Activated CD4-positive, CD25-positive, alpha-beta regulatory T cell treated with anti-CD3 and anti-CD28 coated beads, Interleukin-2, amount 50 U/mL, for 16 hours (primary cell): ENCODE data around the gene RNF223.

Experiments
- DNase-seq: peaks from one replicate; pipeline ENCODE4 v3.0.0-alpha.2; 2020; ENCODE audit warnings: low read depth, low spot score

Gene RNF223

DNA sequence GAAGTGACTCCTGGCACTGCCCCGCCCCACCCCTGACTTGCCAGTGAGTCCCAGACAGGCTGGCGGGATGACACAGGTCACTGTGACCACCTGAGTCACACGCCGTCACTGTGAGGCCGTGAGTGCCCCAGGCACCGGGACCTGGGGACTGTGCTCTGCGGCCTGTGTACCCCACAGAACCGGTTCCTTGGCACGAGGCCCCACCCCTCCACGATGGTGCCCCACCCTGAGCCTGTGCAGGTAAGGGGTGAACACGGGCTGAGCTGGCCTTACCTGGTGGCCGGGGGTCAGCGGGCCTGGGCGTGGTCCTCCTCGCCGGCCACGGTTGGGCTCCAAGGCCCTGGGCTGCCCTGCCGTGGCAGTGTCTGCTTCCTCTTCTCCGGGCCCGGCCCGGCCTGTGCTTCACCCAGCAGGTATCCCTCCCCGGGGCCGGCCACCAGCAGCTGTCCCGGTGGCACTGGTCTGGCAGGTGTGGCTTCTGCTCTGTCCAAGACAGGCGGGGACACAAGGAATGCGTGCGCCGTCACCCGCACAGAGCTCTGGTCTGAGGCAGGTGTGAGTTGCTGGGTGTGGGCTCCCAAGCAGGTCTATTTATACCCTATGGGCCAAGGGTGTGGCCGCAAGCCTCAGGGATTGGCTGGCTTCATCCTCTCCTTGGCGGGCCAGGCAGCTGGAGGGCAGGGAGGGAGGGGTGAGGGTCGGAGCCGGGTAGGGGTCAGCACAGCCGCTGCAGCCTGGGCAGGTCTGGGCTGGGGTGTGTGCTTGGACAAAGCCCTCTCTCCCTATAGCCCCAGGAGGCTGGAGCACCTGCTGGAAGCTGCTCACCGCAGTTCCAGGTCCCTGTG lies at the start of gene RNF223:
TSS of gene RNF223 (minus strand) at position 564 of the 845 bp plus-strand sequence. CDS start 1,740 bp downstream, outside the sequence.
- DNase-seq, result no peak

DNA sequence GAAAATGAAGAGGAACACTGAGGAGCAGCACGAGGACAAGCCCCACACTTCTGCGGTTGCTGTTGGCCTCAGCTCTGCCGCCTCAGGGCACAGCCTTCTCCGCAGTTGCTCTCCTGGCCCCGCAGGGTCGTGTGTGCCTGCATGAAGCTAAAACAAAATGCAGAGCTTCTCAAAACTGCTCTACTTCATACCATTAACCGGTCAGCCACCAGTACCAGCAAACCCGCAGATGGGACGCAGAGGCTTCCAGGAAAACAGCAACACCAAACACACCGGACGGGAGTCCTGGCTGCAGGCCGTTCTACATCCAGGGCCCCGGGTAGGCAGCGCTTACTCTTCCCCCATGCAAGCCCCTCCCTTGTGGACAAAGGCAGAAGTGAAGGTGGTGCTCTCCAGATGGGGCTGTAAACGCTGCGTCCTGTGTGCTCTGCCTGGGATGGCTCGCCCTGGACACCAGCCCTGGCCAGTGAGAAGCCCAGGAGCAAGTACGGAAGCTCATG lies 48.9 kb upstream of the RNF223 start:
- no peak for DNase-seq

DNA sequence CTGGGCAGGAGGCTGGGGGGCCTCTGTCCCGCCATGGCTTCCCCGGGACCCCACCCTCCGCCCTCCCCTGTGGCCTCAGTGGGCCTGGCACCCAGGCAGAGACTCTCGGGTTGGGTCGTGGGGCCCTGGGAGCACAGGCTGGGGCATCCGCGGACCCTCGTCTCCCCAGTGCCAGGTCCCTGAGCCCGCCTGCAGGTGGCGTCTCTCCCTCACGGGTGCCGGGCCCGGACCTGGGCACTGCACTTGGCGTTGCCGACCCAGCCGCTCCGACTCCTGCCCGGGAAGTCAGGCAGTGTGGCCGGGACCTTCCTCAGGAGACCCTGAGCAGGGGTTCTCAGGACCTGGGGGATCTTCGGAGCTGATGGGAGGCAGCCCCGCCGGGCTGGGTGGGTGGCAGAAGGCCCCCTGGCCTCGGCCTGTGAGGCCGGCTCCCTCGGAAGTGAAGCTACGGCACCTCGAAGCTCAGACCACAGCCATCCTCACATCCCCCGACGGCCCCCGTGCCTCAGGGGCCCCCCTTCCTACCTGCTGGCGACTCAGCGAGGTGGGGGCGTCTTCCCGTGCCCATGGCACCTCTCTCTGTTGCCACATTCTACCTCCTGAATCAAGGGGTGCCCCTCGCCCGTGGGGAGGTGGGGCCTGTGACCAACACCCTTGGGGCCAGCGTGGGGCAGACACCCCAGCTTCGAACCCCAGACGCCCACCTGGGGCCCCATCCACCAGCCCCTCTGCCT lies 48.1 kb upstream of the RNF223 start:
- peak; percentile 63 for DNase-seq

DNA sequence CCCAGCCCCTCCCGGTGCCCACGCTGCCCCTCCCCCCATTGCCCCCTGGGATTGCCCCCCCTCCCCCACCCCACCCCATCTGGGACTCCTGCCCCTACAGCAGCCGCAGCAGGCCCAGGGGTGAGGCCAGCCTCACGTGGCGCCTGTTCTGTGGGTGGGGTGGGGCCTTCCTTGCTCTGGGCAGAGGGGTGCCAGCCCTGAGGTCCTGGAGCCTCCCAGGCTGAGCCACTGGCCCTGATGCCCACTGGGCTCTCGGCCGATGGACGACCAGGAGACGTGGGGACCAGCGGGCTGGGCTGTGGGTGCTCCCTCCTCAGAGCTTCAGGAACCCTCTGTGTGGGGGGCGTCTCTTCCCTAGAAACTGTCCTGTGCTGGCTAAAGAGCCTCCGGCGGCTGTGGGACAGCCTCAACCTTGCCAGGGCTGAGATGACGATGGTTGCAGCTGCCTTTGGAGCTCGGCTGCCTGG lies 47.5 kb upstream of the RNF223 start:
- DNase-seq, result no peak

DNA sequence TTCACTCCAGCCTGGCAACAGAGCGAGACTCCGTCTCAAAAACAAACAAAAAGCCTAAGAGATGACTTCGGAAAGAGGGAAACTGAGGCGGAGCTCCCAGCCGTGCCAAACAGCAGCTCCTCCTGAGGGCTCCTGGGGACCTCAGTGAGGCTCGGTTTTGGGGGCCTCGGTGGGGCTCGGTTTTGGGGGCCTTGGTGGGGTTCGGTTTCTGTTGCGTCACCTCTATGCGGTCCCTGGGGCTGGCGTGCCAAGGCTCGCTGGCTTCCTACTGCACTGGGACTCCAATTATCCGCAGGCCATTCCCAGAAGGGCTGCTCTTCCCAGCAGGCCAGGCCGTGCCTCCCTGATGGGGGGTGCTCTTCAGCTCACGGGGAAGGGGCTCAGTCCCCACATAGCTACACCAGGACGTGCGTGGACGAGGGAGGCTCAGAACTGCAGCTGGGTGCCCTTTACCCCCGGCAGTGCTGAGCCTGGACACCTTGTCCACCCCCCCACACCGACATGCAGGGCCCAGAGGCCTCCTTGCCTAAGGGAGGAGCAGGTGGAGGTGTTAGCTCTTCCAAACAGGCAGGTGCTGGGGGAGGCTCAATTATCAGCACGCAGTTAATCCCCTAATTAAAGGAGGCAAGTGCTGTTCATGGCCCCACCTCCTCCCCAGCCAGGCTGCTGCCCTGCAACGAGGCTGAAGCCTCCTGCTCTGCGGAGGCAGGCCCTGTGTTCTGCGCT lies 46.9 kb upstream of the RNF223 start:
- DNase-seq, result no peak

DNA sequence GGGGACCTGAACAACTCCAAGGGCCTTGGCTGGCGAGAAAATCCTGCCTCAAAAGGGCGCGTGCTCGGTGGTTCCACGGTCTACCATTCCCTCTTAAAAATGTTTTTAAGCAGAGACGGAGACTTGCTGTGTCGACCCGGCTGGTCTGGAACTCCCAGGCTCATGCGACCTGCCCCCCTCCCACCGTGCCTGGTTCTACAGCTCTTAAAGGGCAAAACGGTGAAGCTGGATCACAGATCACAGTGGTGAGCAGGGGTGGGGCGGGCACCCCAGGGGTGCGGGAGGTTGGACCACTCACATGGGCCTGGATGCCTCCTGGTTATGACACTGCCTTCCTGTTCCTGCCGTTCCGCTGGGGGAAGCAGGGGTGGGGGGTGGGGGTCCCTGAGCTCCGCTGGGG lies 46.0 kb upstream of the RNF223 start:
- no peak for DNase-seq

DNA sequence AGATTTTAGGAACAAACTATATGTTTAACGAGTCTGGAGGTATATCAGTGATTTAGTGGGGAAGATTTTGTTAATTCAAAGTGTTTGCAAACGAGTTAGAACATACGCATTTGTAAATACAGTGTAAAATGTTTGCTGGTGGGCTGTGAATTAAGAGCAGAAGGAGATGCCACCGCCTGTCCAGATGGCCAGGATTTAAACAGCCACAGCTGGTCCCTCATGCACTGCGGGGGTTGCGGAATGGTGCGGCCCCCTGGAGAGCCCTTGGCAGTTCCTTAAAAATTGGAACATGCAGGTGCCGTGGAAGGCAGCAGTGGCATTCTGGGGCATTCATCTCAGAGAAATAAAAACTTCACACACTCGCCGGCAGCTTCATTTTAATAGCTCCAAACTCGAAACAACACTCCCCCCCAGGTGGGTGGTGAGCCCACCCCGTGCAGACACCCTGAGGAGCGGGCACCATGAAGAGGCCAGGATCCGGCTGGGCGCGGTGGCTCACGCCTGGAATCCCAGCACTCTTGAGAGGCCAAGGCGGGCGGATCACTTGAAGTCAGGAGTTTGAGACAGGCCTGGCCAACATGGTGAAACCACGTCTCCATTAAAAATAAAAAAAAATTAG lies 45.3 kb upstream of the RNF223 start:
- no peak for DNase-seq

DNA sequence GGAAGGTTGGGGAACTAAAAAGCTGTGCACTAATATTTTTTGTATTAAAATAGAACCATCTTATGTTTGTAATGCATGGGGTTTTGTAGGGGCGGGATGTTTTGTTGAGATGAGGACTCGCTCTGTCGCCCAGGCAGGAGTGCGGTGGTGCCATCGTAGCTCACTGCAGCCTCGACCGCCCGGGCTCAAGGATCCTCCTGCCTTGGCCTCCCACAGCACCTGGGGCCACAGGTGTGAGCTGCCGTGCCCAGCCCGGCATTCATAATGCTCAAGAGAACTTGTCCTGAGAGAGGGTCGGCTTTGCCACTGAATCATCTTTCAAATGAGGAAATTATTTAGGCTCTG lies 44.7 kb upstream of the RNF223 start:
- no peak for DNase-seq

DNA sequence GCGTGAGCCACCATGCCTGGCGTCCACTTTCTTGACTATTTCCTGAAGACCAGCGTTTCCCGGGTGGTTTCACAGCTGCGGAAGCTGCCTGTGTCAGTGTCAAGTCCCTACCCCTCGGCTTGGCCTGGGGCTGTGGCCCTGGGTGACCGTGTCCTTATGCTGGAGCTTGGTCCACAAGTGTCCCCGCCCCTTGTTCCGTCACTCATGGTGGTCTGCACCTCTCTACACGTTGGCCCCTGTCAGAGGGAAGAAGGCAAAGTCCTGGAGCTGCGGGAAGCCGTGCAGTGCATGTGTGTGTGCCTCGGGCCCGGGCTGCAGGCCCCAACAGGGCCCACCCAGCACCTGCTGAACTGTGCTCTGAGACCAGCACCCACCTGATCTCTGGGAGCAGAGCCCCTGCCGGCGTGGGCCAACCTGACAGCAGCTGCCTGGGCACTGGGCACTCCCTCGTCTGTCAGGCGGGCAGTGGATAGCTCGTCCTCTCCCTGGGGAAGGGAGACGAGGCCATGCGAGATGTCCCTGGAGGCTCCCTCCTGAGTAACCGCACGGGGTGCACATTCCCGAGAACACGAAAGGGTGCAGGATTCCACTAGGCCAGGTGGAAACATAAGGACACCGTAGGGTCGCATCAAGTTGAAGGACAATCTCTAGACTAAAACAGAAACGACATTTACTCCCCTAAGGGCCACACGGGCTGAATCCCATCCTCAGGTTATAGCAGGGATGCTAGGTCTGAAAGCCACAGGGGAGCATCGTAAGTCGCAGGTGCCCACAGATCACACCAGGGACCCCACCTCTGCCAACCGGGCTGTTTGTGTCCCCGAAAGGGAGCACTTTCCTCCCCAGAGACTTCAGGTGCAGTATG lies 44.1 kb upstream of the RNF223 start:
- DNase-seq, result no peak

DNA sequence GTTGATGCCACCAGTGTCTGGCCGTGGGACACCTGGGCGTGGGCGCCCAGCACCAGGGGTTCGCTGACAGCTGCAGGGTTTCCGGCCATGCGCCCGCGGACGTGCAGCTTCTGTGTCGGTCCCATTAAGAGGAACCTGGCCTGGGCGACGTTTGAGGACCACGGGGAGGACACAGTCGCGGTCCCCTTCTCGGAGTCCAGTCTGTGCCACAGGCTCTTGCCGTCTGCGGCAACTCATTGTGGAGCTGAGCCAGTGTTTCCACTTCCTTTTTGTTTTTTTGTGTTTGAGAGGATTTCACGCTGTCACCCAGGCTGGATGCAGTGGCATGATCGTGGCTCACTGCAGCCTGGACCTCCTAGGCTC lies 43.3 kb upstream of the RNF223 start:
- DNase-seq, result no peak

DNA sequence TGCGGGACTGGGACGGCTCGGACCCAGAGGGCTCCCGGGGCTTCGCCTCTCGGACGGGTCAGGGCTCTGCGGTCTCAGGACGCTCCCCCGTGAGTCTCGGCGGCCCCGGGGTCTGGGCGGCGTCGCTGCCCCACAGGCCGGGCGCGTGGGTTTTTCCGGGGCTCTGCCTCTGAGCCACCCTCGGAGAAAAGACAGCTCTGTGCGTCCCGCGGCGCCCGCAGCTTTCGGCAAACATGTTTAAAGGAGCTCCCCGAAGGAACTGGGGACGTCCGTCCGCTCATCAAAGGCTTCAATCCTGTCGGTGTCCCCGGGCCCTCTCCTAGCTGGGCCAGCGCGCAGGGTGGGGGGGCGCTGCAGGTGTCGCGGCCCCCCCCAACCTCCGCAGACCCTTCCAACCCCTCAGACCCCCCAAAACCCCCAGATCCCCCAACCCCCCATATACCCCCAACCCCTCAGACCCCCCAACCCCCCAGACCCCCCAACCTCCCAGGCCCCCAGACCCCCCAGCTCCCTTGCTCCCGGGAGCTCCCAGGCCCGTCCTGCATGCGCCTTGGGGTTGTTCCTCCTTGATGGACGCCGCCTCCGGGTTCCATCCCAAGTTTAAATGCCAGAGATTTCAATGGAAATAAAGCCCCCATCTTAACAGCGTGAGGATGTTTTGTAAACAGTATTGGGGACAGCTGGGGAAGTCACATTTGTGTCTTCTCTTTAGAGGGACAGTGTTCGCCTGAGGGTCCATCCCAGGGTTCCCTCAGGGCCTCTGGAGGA lies 42.8 kb upstream of the RNF223 start:
- DNase-seq, result no peak

DNA sequence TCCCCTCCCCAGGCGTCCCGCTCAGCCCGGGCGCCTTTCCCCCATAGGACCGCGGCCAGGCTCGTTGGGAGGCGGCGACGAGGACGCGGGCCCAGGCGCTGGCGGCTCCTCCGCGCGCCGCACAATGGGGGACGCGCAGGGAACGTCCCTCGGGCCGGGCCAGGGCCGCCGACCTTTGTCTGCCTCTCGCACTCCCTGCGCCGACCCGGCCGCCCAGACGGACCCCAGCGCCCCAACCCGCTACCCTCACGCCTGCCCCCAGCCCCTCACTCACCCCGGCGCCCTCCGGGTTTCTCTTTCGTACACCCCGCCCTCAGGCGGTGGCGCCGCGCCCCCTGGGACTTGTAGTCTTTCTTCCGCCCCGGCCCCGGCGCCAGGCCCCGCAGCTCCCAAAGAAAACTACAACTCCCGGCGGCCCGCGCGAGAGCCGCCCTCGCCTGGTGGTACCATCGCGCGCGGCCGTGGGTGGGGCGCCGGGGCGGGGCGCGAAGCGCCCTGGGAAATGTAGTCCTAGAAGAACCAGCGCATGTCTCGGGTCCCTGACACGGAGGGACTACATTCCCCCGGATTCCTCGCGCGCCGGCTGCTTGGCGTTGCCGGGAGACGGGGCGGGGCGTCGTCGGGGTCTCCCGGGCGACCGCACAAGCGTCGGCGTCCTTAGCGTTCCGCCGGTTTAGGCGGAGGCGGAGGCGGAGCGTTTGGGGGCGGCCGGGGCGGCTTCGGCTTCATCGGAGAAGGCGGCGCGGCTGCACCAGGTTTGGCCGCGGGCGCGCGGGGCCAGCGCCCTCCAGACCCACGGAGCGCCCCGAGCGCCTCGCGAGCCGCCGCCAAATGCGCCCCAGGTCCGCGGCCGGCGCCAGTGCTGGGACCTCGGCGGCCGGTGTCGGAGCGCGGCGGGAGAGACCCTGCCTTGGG lies 41.9 kb upstream of the RNF223 start, which contains the start of gene C1orf159:
TSS of gene C1orf159 (minus strand) at position 304 of the 915 bp plus-strand sequence. CDS start 24,546 bp downstream, outside the sequence.
- peak; percentile 98 for DNase-seq

DNA sequence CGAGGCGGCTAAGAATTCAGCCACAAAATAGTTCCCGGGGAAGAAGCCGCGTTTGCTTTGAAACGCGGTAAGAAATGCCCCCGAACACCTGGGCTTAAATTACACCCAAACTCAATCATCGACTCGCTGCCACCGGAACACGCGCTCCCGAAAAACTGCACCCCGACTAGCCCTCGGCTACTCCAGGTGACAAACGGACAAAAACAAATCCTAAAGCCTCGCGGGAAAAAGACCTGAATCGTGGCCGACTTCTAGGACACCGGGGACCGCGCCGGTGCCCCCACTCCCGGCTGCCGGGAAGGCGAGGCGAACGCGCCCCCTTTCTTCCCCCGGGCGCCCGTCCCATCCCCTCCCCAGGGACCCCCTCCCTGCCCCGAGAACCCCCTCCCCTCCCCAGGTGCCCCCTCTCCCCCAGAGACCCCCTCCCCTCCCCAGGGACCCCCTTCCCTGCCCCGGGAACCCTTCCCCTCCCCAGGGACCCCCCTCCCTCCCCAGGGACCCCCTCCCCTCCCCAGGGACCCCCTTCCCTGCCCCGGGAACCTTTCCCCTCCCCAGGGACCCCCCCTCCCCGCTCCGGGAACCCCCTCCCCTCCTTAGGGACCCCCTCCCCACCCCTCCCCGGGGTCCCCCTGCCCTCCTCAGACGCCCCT lies 41.2 kb upstream of the RNF223 start:
- DNase-seq, result no peak

DNA sequence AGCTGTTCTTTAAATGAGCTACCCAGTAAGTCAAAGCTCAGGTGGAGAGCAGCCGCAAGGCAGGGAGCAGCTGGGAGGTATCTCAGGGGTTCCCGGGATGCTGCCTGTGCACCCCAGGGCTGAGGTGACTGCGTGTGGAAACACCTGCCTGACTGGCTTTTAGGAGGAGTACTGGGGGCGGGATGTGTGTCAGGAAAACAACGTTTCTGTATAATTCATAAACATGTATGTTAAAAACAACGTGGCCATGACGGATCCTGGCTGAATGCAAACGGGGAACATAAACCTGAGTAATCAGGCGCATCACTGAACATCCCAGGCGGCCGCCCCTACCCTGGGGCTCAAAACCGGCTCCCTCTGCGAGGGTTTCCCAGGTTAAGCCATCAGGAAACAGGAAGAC lies 40.3 kb upstream of the RNF223 start:
- DNase-seq, result no peak

DNA sequence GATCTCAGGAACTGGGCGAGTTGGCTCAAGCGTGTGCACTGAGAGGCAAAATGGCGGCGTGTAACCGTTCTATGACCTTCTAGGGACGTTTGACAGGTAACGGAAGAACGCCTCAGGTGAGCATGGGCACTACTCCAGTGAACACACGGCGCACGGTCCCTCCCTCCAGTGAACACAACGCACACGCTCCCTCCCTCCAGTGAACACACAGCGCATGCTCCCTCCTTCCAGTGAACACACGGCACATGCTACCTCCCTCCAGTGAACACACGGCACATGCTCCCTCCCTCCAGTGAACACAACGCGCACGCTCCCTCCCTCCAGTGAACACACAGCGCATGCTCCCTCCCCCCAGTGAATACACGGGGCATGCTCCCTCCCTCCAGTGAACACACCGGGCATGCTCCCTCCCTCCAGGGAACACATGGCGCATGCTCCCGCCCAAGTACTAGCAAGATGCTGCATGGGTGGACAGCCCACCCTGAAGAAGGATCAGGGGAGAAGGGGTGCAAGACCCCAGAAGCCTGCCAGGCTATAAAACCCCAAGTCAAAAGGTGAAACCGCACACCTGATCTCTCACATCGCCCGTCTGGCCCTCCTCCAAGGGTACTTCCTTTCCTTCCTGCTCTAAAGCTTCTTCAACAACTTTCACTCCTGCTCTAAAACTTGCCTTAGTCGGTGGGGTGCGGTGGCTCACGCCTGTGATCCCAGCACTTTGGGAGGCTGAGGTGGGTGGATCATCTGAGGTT lies 38.3 kb upstream of the RNF223 start:
- no peak for DNase-seq

DNA sequence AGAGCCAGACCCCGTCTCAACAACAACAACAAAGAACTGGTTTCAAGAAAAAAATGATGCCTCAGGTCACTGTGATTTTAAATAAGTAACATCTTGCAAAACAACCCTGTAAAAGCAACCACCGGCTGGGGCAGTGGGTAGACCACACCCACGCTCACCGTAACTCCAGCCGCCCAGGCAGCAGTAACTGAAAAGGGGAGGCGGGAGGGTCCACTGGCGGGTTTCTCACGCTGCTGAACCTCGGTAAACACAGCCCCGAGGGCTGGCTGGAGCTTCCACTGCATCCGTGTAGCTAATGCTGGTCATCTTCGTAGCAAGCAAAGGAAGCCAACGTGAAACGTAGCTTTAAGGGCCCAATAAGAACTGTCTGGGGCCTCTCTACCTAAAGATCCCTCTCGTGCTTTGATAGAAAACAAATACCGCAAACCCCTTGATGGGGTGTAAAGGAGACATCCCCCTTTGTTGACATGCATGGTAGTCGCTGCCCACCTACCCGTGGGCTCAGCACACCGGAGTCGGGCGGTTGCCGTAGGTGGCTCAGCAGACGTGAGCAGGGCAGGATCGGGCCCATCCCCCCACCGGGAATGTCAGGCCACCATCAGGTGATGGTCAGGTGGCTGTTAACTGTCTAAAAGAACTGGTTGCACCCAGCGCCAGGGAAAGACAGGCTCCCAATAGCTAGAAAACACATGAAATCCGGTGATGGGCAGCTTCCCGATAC lies 37.6 kb upstream of the RNF223 start:
- no peak for DNase-seq

DNA sequence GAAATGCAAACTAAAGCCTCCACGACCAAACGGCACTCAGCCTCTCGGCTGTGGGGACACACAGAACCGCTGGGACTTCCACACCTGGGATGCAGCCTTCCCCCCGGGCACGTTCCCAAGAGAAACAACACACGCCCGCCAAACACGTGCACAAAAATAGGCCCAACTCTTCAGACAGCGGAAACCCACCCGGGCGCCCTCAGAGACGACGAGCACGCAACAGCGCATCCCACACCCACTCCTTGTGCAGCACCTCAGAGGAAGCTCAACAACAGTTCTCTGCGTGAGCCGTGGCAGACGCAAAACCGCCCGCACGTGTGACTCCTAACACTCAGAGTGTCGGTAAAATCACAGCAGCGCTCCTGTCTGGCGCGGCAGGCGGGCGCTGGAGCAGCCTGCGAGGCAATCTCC lies 36.5 kb upstream of the RNF223 start:
- DNase-seq, result no peak
